ENCODE results near the gene ZDHHC22. TPM values are rescaled to one million over a fixed set of nuclear protein-coding genes. Genes with fewer than 3 reads are reported as not detected.

ZDHHC22 gene
- polyA plus RNA-seq, 1 of the 3 experiments (the other 2 are of a cell fraction), result not detected

GRCh38 chr14:77126461-77126990 is 15.1 kb downstream of the ZDHHC22 start:
- no peak overlapping the region for H3K4me2 ChIP-seq
- 63% methylated on average over 4 of the region's 4 CpGs for WGBS (ENCODE audit: low lambda C conversion rate)
- no peak overlapping the region for H3K9ac ChIP-seq
- TF ChIP-seq ZBTB33 (IDR thresholded peaks at IDR 0.05; ENCODE audit: borderline replicate concordance, low read depth), result no peak
- TF ChIP-seq RCOR1 (IDR thresholded peaks at IDR 0.05; ENCODE audit: low read length), result no peak
- no peak for TF ChIP-seq NFIC (IDR thresholded peaks at IDR 0.05; ENCODE audit: borderline replicate concordance)
- TF ChIP-seq GATA2 (CRISPR knock-in tag; IDR thresholded peaks at IDR 0.05), result no peak
- no peak for TF ChIP-seq EP300 (IDR thresholded peaks at IDR 0.05; ENCODE audit: borderline replicate concordance in 1 of 2, low read depth in 1 of 2, low read length in 1 of 2)
- TF ChIP-seq NRF1 (IDR thresholded peaks at IDR 0.05; ENCODE audit: low read depth, low read length), result no peak
- TF ChIP-seq MAX (IDR thresholded peaks at IDR 0.05; ENCODE audit: low read depth), result no peak
- no peak for TF ChIP-seq RXRA (IDR thresholded peaks at IDR 0.05; ENCODE audit: borderline replicate concordance, low read depth)
- H3K4me1 ChIP-seq (ENCODE audit: control insufficient read depth in 1 of 2, insufficient read depth in 2 of 2, low read depth in 1 of 2, low read length in 1 of 2), result peaks cover 0 to 20% of the 10 kb centered on the region in 2 experiments; a peak in 1 of 4 replicates
- no peak overlapping the region for H3K27ac ChIP-seq (ENCODE audit: low read depth in 2 of 2, low read length in 1 of 2)
- no peaks in the 10 kb centered on the region for H3K27me3 ChIP-seq (ENCODE audit: insufficient read depth)
- ChIA-PET POLR2A (interaction anchor here (0.6 kb wide), 1 partner anchor 1794 kb away, joined by 3 read pairs; no protein-coding TSS in a partner anchor), CTCF (interaction anchor here (0.8 to 10.4 kb wide), 11 partner anchors 11 to 251 kb away, joined by 3 to 129 read pairs (median 4); partner anchors contain the start of genes CIPC and ZDHHC22)
- no peaks in the 10 kb centered on the region for H3K36me3 ChIP-seq (replicated peaks in 1 of 2; ENCODE audit: control insufficient read depth in 1 of 2, insufficient read depth in 2 of 2, low read length in 1 of 2)
- DNase-seq, result no peak
- H3K79me2 ChIP-seq (ENCODE audit: insufficient read depth), result no peaks in the 10 kb centered on the region
- H3K9me2 ChIP-seq, result no peaks in the 10 kb centered on the region
- no peaks in the 10 kb centered on the region for H3K9me3 ChIP-seq
- H2AFZ ChIP-seq (ENCODE audit: low read depth), result no peak overlapping the region
- no peaks in the 10 kb centered on the region for H4K20me1 ChIP-seq (ENCODE audit: insufficient read depth)
- H3F3A ChIP-seq (replicated peaks; ENCODE audit: insufficient read depth), result no peaks in the 10 kb centered on the region
- H3K4me3 ChIP-seq (ENCODE audit: low read depth in 2 of 2, low read length in 1 of 2), result no peak overlapping the region

GRCh38 chr14:77125823-77126325 is 15.7 kb downstream of the ZDHHC22 start:
- ChIA-PET CTCF (interaction anchor here (0.6 to 10.4 kb wide), 19 partner anchors 9 to 438 kb away, joined by 3 to 129 read pairs (median 3); partner anchors contain the start of genes CIPC and ZDHHC22), POLR2A (no interaction called here)
- Histone ChIP-seq H2AFZ (ENCODE audit: low read depth) (no peak overlapping the region), H3K79me2 (ENCODE audit: insufficient read depth) (no peaks in the 10 kb centered on the region), H3K36me3 (replicated peaks in 1 of 2; ENCODE audit: control insufficient read depth in 1 of 2, insufficient read depth in 2 of 2, low read length in 1 of 2) (no peaks in the 10 kb centered on the region), H4K20me1 (ENCODE audit: insufficient read depth) (no peaks in the 10 kb centered on the region), H3K9ac (no peak overlapping the region), H3K27ac (ENCODE audit: low read depth in 2 of 2, low read length in 1 of 2) (no peak overlapping the region), H3F3A (replicated peaks; ENCODE audit: insufficient read depth) (no peaks in the 10 kb centered on the region), H3K4me1 (ENCODE audit: control insufficient read depth in 1 of 2, insufficient read depth in 2 of 2, low read depth in 1 of 2, low read length in 1 of 2) (peaks cover 0 to 20% of the 10 kb centered on the region in 2 experiments; a peak in 1 of 4 replicates), H3K4me2 (no peak overlapping the region), H3K4me3 (ENCODE audit: low read depth in 2 of 2, low read length in 1 of 2) (no peak overlapping the region), H3K9me2 (no peaks in the 10 kb centered on the region), H3K27me3 (ENCODE audit: insufficient read depth) (no peaks in the 10 kb centered on the region), H3K9me3 (no peaks in the 10 kb centered on the region)
- TF ChIP-seq JUND (IDR thresholded peaks at IDR 0.05) (no peak), FOSL2 (IDR thresholded peaks at IDR 0.05; ENCODE audit: borderline replicate concordance, low read depth) (no peak), RAD21 (IDR thresholded peaks at IDR 0.05; ENCODE audit: low read length) (no peak), GATA2 (CRISPR knock-in tag; IDR thresholded peaks at IDR 0.05) (no peak)
- WGBS (ENCODE audit: low lambda C conversion rate), result 92% methylated on average over 6 of the region's 8 CpGs
- DNase-seq, result no peak

Measured in SK-N-SH (cell line).